Posterior vena cava (tissue), 2 donors: ENCODE measurements around the gene FMN2. TPM values are rescaled to one million over a fixed set of nuclear protein-coding genes. Genes with fewer than 3 reads are reported as not detected.
"Not testable (repeated sequence)": the region's sequence is repeated elsewhere in the genome, so short reads cannot be mapped to it uniquely, and the experiment has no call there.

Source experiments
- DNase-seq: peaks from one replicate; pipeline ENCODE4 v3.0.0-alpha.2; 2020; ENCODE audit warnings: low spot score
- intact Hi-C, 2 donors: fragments of 100-400 bp; cut with DNase I; formaldehyde crosslinking; loops; one replicate each; pipeline versions ENCODE4 v1.14.1 to v1.14.2; 2022 to 2023
- total RNA-seq, 2 donors: library from RNA; stranded (reverse); fragmentation: NEBNext Ultra II Directional; extraction: Animal tissue kit (Norgen Biotek cat#: 25700); gene quantifications; one replicate each; pipeline ENCODE4 v1.2.1, GENCODE V29; 2021
- donor health status: DM: yes; HTN: yes; CAD: no.
- donor health status: DM: yes; HTN: yes; CAD: no.

FMN2 gene
- total RNA-seq, 2 donors from 2014 or later = 1.4 to 2.1 TPM

GRCh38 chr1:240235521-240236288, 144.0 kb downstream of the FMN2 start:
- DNase-seq = no peak
- intact Hi-C loops = loop anchor here in 1 of 2 donors (5.0 kb wide), 1 partner anchor 1312 kb away; no protein-coding TSS in a partner anchor

- DNase-seq = no peak
- intact Hi-C loops = loop anchor here in 1 of 2 donors (5.0 kb wide), 1 partner anchor 1310 kb away; no protein-coding TSS in a partner anchor
These were observed 145.6 kb downstream of the FMN2 start for GRCh38 chr1:240237305-240237721.

GRCh38 chr1:240239309-240239708, 147.6 kb downstream of the FMN2 start:
- no peak for DNase-seq
- intact Hi-C loops = loop anchor here in 1 of 2 donors (5.0 kb wide), 1 partner anchor 1308 kb away; no protein-coding TSS in a partner anchor

- no peak for DNase-seq
- intact Hi-C loops = no loop called here
These were observed 149.6 kb downstream of the FMN2 start for GRCh38 chr1:240241278-240241677.

- DNase-seq = no peak
- intact Hi-C loops = no loop called here
These were observed 151.0 kb downstream of the FMN2 start for GRCh38 chr1:240242601-240243144.

- intact Hi-C loops = no loop called here
- DNase-seq = no peak
These were observed 153.4 kb downstream of the FMN2 start for GRCh38 chr1:240244968-240245628.

- intact Hi-C loops = no loop called here
- no peak for DNase-seq
These were observed 153.9 kb downstream of the FMN2 start for GRCh38 chr1:240245629-240246020.

- intact Hi-C loops = no loop called here
- no peak for DNase-seq
These were observed 156.2 kb downstream of the FMN2 start for GRCh38 chr1:240247899-240248298.

- DNase-seq = no peak
These were observed 162.3 kb downstream of the FMN2 start for GRCh38 chr1:240254006-240254405.

GRCh38 chr1:240254778-240255291, 163.2 kb downstream of the FMN2 start:
- intact Hi-C loops = no loop called here
- no peak for DNase-seq

More at GRCh38 chr1:240254006-240254405, 162.3 kb downstream of the FMN2 start:
- intact Hi-C loops = no loop called here

- intact Hi-C loops = no loop called here
- no peak for DNase-seq
These were observed 164.2 kb downstream of the FMN2 start for GRCh38 chr1:240255922-240256321.

- intact Hi-C loops = no loop called here
- DNase-seq = no peak
These were observed 165.3 kb downstream of the FMN2 start for GRCh38 chr1:240256836-240257503.

GRCh38 chr1:240258910-240259309, 167.2 kb downstream of the FMN2 start:
- DNase-seq = no peak
- intact Hi-C loops = loop anchor here in 1 of 2 donors (2.0 kb wide), 1 partner anchor 52 kb away; no protein-coding TSS in a partner anchor

GRCh38 chr1:240264494-240264893, 172.8 kb downstream of the FMN2 start:
- intact Hi-C loops, DNase-seq: not testable (repeated sequence)

- intact Hi-C loops = no loop called here
These were observed 179.4 kb downstream of the FMN2 start for GRCh38 chr1:240271081-240271480.

GRCh38 chr1:240274569-240274968, 182.9 kb downstream of the FMN2 start:
- no peak for DNase-seq
- intact Hi-C loops = no loop called here

More at GRCh38 chr1:240271081-240271480, 179.4 kb downstream of the FMN2 start:
- DNase-seq = no peak

- DNase-seq, intact Hi-C loops: not testable (repeated sequence)
These were observed 183.5 kb downstream of the FMN2 start for GRCh38 chr1:240275219-240275618.

- intact Hi-C loops = no loop called here
- no peak for DNase-seq
These were observed 186.4 kb downstream of the FMN2 start for GRCh38 chr1:240278082-240278481.

- intact Hi-C loops = no loop called here
These were observed 189.1 kb downstream of the FMN2 start for GRCh38 chr1:240280560-240281322.

More at GRCh38 chr1:240280560-240281322, 189.1 kb downstream of the FMN2 start:
- DNase-seq = no peak
